Activated T-helper 2 cell treated with anti-CD3 and anti-CD28 coated beads, Interferon-gamma antibody, Interleukin-2, Interleukin-4, amounts not matched to agents 10 μg/mL and 5 μg/mL and 100 μg/mL, durations not matched to agents 14 hours and 24 hours and 36 hours (primary cell): ENCODE results near the gene SLC24A5. TPM values are rescaled to one million over a fixed set of nuclear protein-coding genes. Genes with fewer than 3 reads are reported as not detected.
A peak's percentile ranks its signal among the peaks of the same experiment; 100 is the strongest.

ENCODE experiments used
- DNase-seq: peaks from one replicate; pipeline ENCODE4 v3.0.0; 2021; ENCODE audit warnings: low spot score
- H3K27ac Mint-ChIP-seq: one replicate; pipeline ENCODE4 v1.8.0; 2021; ENCODE audit warnings: mixed read lengths
- H3K27me3 Mint-ChIP-seq: one replicate; pipeline ENCODE4 v1.8.0; 2021; ENCODE audit warnings: low read depth, mixed read lengths
- H3K36me3 Mint-ChIP-seq: one replicate; pipeline ENCODE4 v1.8.0; 2021; ENCODE audit warnings: low read depth, mixed read lengths
- H3K4me1 Mint-ChIP-seq: one replicate; pipeline ENCODE4 v1.8.0; 2021; ENCODE audit warnings: low read depth, mixed read lengths
- H3K4me3 Mint-ChIP-seq: one replicate; pipeline ENCODE4 v1.8.0; 2021; ENCODE audit warnings: low read depth, mild to moderate bottlenecking, moderate library complexity, mixed read lengths
- H3K9me3 Mint-ChIP-seq: one replicate; pipeline ENCODE4 v1.8.0; 2021; ENCODE audit warnings: mixed read lengths
- intact Hi-C: fragments of 100-400 bp; cut with micrococcal nuclease; formaldehyde crosslinking; loops from one replicate; pipeline ENCODE4 v1.15.1; 2023
- total RNA-seq: library from RNA; stranded (reverse); gene quantifications from 2 replicates; pipeline ENCODE4 v1.2.3, GENCODE V29; 2022

Gene SLC24A5
- total RNA-seq, 1 donor from 2014 or later, result not detected

DNA sequence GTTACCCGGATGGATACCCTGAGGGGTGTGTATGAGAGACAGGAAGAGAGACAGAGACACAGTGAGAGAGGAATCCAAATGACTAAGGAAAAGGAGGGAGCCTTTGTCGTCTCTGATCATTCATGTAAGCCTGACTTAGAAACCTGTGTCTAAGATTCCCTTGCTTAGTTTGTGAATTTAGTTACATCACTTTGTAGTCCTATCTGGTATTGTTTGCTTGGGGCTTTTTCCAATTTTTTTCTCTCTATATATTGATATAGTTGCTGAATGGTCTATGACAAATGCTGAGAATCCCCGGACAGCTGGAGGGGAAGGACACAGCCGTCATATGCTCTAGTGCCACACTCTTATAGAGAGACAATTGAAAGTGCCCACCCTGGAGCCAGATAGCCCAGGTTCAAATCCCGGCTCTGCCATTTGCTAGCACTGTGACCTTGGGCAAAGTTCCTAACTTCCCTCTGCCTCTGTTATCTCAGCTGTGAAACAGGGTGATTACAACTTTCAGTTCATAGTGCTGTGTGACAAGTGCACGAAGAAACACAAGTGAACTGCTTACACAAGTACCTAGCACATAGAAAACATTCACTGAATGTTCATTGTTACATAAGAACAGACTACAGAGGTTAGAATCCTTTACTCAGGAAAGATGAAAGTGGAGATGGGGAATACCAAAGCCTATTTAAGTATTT is 6.0 kb downstream of the SLC24A5 start:
- Mint-ChIP-seq H3K27ac (no peak overlapping the region), H3K4me1 (peaks cover 2% of the 10 kb centered on the region), H3K36me3 (no peaks in the 10 kb centered on the region), H3K4me3 (no peak overlapping the region), H3K27me3 (peaks cover 23% of the 10 kb centered on the region), H3K9me3 (no peaks in the 10 kb centered on the region)
- DNase-seq, result no peak
- intact Hi-C loops, result no loop called here

DNA sequence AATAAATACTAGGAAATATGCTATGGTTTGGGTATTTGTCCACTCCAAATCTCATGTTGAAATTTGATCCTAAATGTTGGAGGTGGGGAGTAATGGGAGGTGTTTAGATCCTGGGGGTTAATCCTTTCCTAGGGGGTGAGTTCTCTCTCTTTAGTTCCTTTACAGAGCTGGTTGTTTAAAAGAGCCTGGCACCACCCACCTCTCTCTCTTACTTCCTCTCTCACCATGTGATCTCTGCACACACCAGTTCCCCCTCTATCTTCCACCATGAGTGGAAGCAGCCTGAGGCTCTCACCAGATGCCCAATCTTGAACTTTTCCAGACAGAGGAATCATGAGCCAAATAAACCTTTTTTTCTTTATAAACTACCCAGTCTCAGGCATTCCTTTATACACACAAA is 10.5 kb downstream of the SLC24A5 start:
- H3K4me3 Mint-ChIP-seq, result no peak overlapping the region
- H3K4me1 Mint-ChIP-seq, result peaks cover 2% of the 10 kb centered on the region
- no peaks in the 10 kb centered on the region for H3K36me3 Mint-ChIP-seq
- H3K27me3 Mint-ChIP-seq, result peaks cover 13% of the 10 kb centered on the region
- no peaks in the 10 kb centered on the region for H3K9me3 Mint-ChIP-seq
- intact Hi-C loops, result no loop called here
- DNase-seq, result no peak
- no peak overlapping the region for H3K27ac Mint-ChIP-seq

GRCh38 chr15:48132874-48133273 is 12.1 kb downstream of the SLC24A5 start:
- H3K27me3 Mint-ChIP-seq, result peaks cover 8% of the 10 kb centered on the region

DNA sequence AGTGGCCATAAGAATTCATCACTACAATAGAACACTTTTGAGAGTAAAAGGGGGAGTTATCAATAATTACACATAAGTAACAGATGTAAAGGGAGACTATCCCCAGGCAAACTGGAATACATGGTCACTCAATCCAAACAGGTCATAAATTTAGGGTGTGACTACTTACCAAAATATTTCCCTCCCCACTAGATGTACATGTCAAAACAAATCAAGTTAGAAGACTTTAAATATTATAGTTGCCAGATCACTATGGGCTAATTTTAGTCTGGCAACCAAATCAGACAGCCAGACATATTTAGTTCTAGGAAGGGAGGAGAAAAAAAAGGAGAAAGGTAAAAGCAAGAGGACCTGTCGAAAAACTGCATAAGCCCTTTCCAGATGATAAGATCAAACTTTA is 23.1 kb downstream of the SLC24A5 start:
- peaks cover 31% of the 10 kb centered on the region for H3K36me3 Mint-ChIP-seq
- H3K27me3 Mint-ChIP-seq, result no peaks in the 10 kb centered on the region
- intact Hi-C loops, result no loop called here
- H3K4me3 Mint-ChIP-seq, result no peak overlapping the region
- H3K4me1 Mint-ChIP-seq, result peaks cover 28% of the 10 kb centered on the region
- H3K9me3 Mint-ChIP-seq, result no peaks in the 10 kb centered on the region
- no peak overlapping the region for H3K27ac Mint-ChIP-seq
- no peak for DNase-seq

More at GRCh38 chr15:48132874-48133273, 12.1 kb downstream of the SLC24A5 start:
- Mint-ChIP-seq H3K4me3 (no peak overlapping the region), H3K27ac (no peak overlapping the region), H3K9me3 (no peaks in the 10 kb centered on the region), H3K36me3 (no peaks in the 10 kb centered on the region), H3K4me1 (peaks cover 2% of the 10 kb centered on the region)
- intact Hi-C loops, result no loop called here
- DNase-seq, result no peak

DNA sequence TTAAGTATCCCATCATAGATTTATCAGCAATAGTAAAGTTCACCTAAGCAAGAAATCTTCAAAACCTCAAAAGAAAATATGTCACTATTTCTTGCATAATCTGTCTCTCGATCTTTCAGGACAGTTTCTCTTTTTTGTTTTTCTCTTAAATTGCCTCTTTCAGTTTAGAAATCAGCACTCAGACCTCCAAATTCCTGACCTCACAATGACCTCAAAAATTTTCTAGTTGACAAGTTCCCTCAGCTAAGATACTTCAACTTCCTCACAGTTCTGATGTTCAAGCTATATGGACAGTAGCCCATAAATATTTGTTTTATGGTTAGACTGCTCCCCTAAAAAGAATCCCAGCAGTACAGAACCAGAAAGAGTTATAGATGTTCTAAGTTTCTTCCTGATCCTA is 24.1 kb downstream of the SLC24A5 start:
- Mint-ChIP-seq H3K27me3 (no peaks in the 10 kb centered on the region), H3K4me3 (no peak overlapping the region), H3K9me3 (no peaks in the 10 kb centered on the region), H3K36me3 (peaks cover 39% of the 10 kb centered on the region), H3K4me1 (peaks cover 28% of the 10 kb centered on the region), H3K27ac (no peak overlapping the region)
- intact Hi-C loops, result no loop called here
- no peak for DNase-seq

DNA sequence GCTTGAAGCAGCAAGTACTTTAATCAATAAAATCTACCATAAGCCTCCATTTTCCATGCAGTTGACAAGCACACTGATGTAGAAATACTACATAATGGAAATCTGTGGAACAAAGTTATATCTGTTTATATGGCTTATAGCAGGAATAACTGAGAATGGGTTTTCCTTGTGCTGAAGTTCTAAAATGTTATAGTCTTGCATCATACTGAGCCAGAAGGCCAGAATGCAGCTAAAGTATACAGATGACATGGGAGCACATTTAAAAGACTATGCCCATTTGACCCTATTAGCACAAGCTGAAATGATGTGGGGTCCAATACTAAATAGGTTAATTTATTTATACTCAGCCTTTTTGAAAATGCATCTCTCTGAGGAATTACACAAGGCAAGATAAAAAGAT is 25.1 kb downstream of the SLC24A5 start:
- no peak for DNase-seq
- intact Hi-C loops, result no loop called here
- Mint-ChIP-seq H3K4me1 (peaks cover 28% of the 10 kb centered on the region), H3K36me3 (peaks cover 42% of the 10 kb centered on the region), H3K27ac (no peak overlapping the region), H3K4me3 (no peak overlapping the region), H3K27me3 (no peaks in the 10 kb centered on the region), H3K9me3 (no peaks in the 10 kb centered on the region)

DNA sequence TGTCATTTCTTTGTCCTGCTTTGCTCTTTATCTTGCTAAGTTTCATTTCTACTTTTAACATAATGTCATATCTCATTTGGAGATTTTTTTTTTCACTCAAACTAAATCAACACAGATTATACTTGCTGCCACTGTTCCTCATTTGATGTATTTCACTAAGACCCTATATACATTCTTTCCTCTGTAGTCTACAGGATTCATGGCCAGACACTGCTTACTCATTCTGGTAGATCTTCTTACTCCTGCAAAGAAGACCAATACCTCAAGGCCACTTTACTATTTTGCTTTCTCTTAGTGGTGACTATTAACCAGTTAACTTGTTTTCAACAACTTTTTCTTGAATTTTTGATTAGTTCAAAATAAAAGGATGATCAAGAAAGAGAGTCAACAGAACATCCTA is 26.6 kb downstream of the SLC24A5 start:
- no peak for DNase-seq
- no peak overlapping the region for H3K4me3 Mint-ChIP-seq
- intact Hi-C loops, result no loop called here
- no peaks in the 10 kb centered on the region for H3K9me3 Mint-ChIP-seq
- H3K27me3 Mint-ChIP-seq, result no peaks in the 10 kb centered on the region
- no peak overlapping the region for H3K27ac Mint-ChIP-seq
- H3K4me1 Mint-ChIP-seq, result peaks cover 28% of the 10 kb centered on the region
- peaks cover 48% of the 10 kb centered on the region for H3K36me3 Mint-ChIP-seq

DNA sequence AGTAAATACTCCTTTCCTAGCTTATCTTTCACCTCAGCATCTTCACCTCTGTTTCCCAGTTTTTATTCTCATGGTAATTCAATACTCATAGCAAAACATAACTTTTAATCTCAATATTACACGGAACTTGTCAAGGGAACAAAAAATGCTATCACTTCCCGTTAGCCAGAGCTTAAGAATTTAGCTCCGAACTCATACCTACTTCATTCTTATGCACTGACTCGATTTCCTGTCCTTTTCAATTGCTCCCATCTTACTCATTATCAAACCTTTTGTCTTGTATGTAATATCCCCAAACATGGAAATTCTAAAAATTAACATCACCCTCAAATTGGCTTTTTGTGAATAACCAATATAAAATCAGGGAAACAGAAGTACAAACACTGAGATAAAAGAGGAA is 29.1 kb downstream of the SLC24A5 start:
- DNase-seq, result no peak
- Mint-ChIP-seq H3K27ac (no peak overlapping the region), H3K4me3 (no peak overlapping the region), H3K27me3 (no peaks in the 10 kb centered on the region), H3K9me3 (no peaks in the 10 kb centered on the region), H3K4me1 (peaks cover 16% of the 10 kb centered on the region), H3K36me3 (peaks cover 46% of the 10 kb centered on the region)
- intact Hi-C loops, result no loop called here

- H3K27ac Mint-ChIP-seq, result no peak overlapping the region
- H3K27me3 Mint-ChIP-seq, result no peaks in the 10 kb centered on the region
- no peaks in the 10 kb centered on the region for H3K9me3 Mint-ChIP-seq
- intact Hi-C loops, result no loop called here
- no peak overlapping the region for H3K4me3 Mint-ChIP-seq
- DNase-seq, result no peak
- H3K36me3 Mint-ChIP-seq, result peaks cover 46% of the 10 kb centered on the region
- no peaks in the 10 kb centered on the region for H3K4me1 Mint-ChIP-seq
Observed at GRCh38 chr15:48153526-48153925, 32.7 kb downstream of the SLC24A5 start.

DNA sequence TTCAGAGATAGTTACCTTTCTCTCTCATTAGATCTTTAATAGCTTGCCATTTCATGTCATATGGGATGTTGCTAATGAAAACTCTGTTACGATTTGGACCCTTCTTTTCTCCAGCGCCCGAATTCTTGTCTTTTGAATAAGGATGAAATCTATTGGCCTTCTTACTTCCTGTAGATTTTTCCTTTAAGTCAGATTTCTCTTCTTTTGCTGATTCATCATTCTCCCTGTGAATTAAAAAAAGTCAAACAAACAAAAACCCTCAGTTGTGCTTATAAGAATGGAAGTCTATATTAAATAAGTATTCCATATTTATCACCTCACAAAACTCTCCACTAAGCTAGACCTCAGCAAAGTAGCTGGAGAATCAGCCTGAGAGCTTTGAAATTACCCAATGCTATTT is 47.8 kb downstream of the SLC24A5 start:
- H3K9me3 Mint-ChIP-seq, result peaks cover 16% of the 10 kb centered on the region
- H3K27me3 Mint-ChIP-seq, result no peaks in the 10 kb centered on the region

GRCh38 chr15:48170981-48171380 is 50.2 kb downstream of the SLC24A5 start:
- peaks cover 27% of the 10 kb centered on the region for H3K9me3 Mint-ChIP-seq
- no peak overlapping the region for H3K27ac Mint-ChIP-seq
- intact Hi-C loops, result no loop called here
- no peaks in the 10 kb centered on the region for H3K27me3 Mint-ChIP-seq
- H3K4me1 Mint-ChIP-seq, result peaks cover 8% of the 10 kb centered on the region
- DNase-seq, result no peak
- H3K36me3 Mint-ChIP-seq, result peaks cover 57% of the 10 kb centered on the region
- H3K4me3 Mint-ChIP-seq, result no peak overlapping the region

More for the DNA sequence above, 47.8 kb downstream of the SLC24A5 start:
- intact Hi-C loops, result no loop called here
- DNase-seq, result no peak
- Mint-ChIP-seq H3K4me1 (peaks cover 5% of the 10 kb centered on the region), H3K4me3 (no peak overlapping the region), H3K36me3 (peaks cover 49% of the 10 kb centered on the region), H3K27ac (no peak overlapping the region)

GRCh38 chr15:48175126-48175525 is 54.3 kb downstream of the SLC24A5 start:
- peaks cover 27% of the 10 kb centered on the region for H3K9me3 Mint-ChIP-seq
- intact Hi-C loops, result loop anchor here (5.0 kb wide), 1 partner anchor 157 kb away; the partner anchor contains the start of gene DUT
- no peak for DNase-seq
- H3K4me3 Mint-ChIP-seq, result no peak overlapping the region
- peaks cover 4% of the 10 kb centered on the region for H3K27me3 Mint-ChIP-seq
- H3K4me1 Mint-ChIP-seq, result peaks cover 18% of the 10 kb centered on the region
- H3K36me3 Mint-ChIP-seq, result peaks cover 42% of the 10 kb centered on the region
- peak overlapping the region; percentile 17 for H3K27ac Mint-ChIP-seq

GRCh38 chr15:48176112-48176511 is 55.3 kb downstream of the SLC24A5 start:
- Mint-ChIP-seq H3K27me3 (peaks cover 8% of the 10 kb centered on the region), H3K36me3 (peaks cover 38% of the 10 kb centered on the region), H3K4me1 (peaks cover 18% of the 10 kb centered on the region), H3K4me3 (no peak overlapping the region), H3K9me3 (peaks cover 27% of the 10 kb centered on the region), H3K27ac (no peak overlapping the region)
- no peak for DNase-seq
- intact Hi-C loops, result loop anchor here (5.0 kb wide), 1 partner anchor 156 kb away; the partner anchor contains the start of gene DUT
